ENCODE measurements around the gene ATF3. TPM values are rescaled to one million over a fixed set of nuclear protein-coding genes. Genes with fewer than 3 reads are reported as not detected.

Gene ATF3
- polyA plus RNA-seq, 3 donors: 10.4 to 227 (median 13.3) TPM

- intact Hi-C loops (cut with micrococcal nuclease): loop anchor here in 1 of 2 donors (10.0 kb wide), 1 partner anchor 51 kb away; no protein-coding TSS in a partner anchor
- no peak for TF ChIP-seq CTCF (IDR thresholded peaks at IDR 0.05)
- peaks cover 41% of the 10 kb centered on the region for H4K20me1 ChIP-seq (ENCODE audit: insufficient read depth, low read length)
- peaks cover 0 to 7% of the 10 kb centered on the region in 2 donors for H3K36me3 ChIP-seq (replicated peaks in 1 of 2; ENCODE audit: control insufficient read depth in 1 of 2, insufficient read depth in 2 of 2, low read length in 2 of 2)
- no peak for DNase-seq
- no peak overlapping the region for H3K27ac ChIP-seq (ENCODE audit: low read depth in 1 of 2, low read length in 2 of 2)
- peaks cover 15 to 29% of the 10 kb centered on the region in 2 donors for H3K27me3 ChIP-seq (ENCODE audit: control insufficient read depth in 2 of 2, insufficient read depth in 2 of 2, low read length in 2 of 2)
- H3K4me3 ChIP-seq (replicated peaks in 1 of 3; ENCODE audit: low read depth in 2 of 3, low read length in 3 of 3): no peak overlapping the region
- Mint-ChIP-seq H3K9me3 (peaks cover 0 to 12% (median 5%) of the 10 kb centered on the region in 7 donors), H3K4me3 (peak overlapping the region in 1 of 2 donors; percentile 20), H3K27me3 (ENCODE audit: low read depth in 3 of 3) (peaks cover 22 to 31% (median 31%) of the 10 kb centered on the region in 3 donors), H3K36me3 (peaks cover 17 to 61% of the 10 kb centered on the region in 2 donors), H3K4me1 (peaks cover 36% of the 10 kb centered on the region), H3K27ac (peak overlapping the region; percentile 69 to 85 (median 78))
- H3K4me1 ChIP-seq (ENCODE audit: control insufficient read depth in 1 of 2, insufficient read depth in 2 of 2, low read length in 2 of 2): peaks cover 22 to 29% of the 10 kb centered on the region in 2 donors
- no peaks in the 10 kb centered on the region for H3K9me3 ChIP-seq (replicated peaks in 1 of 2; ENCODE audit: control insufficient read depth in 1 of 2, insufficient read depth in 1 of 2, low read length in 2 of 2)
- WGBS (ENCODE audit: insufficient coverage): 100% methylated on average over 2 of the region's 8 CpGs
- H3K4me2 ChIP-seq (replicated peaks; ENCODE audit: extremely low read depth, low read length, poor library complexity, severe bottlenecking): no peak overlapping the region
- H3K9ac ChIP-seq (ENCODE audit: insufficient read depth, low read length, poor library complexity, severe bottlenecking): no peak overlapping the region
- H3K79me2 ChIP-seq (ENCODE audit: insufficient read depth, low read length): no peaks in the 10 kb centered on the region
- H2AFZ ChIP-seq (ENCODE audit: insufficient read depth, low read depth, low read length, poor library complexity, severe bottlenecking): no peak overlapping the region
These were observed 5.1 kb downstream of the ATF3 start for GRCh38 chr1:212613440-212614335.

DNA sequence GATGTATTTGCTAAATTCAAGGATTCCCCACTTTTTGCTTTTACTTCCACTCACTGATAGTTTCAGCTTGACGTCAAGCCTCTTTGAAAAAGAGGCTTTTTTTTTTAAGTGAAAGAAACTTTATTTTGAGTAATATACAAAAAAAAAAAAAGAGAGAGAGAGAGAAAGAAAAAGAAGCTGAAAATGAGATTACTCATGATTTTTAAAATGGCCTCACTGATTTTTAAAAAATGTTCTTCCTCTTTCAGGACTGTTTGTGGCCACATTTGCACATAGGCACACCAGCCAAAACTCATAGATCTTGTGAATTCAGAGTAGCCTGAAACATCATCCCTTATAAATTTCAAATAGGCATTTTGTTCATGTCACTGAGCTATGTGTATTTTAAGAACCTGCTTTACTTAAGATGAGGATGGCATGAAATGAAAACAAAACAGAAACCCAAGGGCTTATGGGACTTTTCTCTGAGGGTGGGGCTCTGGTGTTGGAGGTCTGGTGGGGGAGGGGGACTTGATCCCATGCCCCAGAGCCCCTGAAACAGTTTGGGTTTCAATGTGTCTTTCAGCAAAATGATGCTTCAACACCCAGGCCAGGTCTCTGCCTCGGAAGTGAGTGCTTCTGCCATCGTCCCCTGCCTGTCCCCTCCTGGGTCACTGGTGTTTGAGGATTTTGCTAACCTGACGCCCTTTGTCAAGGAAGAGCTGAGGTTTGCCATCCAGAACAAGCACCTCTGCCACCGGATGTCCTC, 6.1 kb downstream of the ATF3 start:
- peaks cover 15 to 27% of the 10 kb centered on the region in 2 donors for H3K27me3 ChIP-seq (ENCODE audit: control insufficient read depth in 2 of 2, insufficient read depth in 2 of 2, low read length in 2 of 2)
- peaks cover 24 to 69% of the 10 kb centered on the region in 2 donors for H3K36me3 Mint-ChIP-seq
- peaks cover 0 to 12% (median 4%) of the 10 kb centered on the region in 7 donors for H3K9me3 Mint-ChIP-seq
- intact Hi-C loops (cut with micrococcal nuclease): loop anchor here in 1 of 2 donors (10.0 kb wide), 1 partner anchor 50 kb away; no protein-coding TSS in a partner anchor
- no peak overlapping the region for H3K9ac ChIP-seq (ENCODE audit: insufficient read depth, low read length, poor library complexity, severe bottlenecking)
- H3K27me3 Mint-ChIP-seq (ENCODE audit: low read depth in 3 of 3): peaks cover 22 to 28% (median 23%) of the 10 kb centered on the region in 3 donors
- no peak for TF ChIP-seq CTCF (IDR thresholded peaks at IDR 0.05)
- no peak overlapping the region for H3K27ac ChIP-seq (ENCODE audit: low read depth in 1 of 2, low read length in 2 of 2)
- H3K9me3 ChIP-seq (replicated peaks in 1 of 2; ENCODE audit: control insufficient read depth in 1 of 2, insufficient read depth in 1 of 2, low read length in 2 of 2): no peaks in the 10 kb centered on the region
- H4K20me1 ChIP-seq (ENCODE audit: insufficient read depth, low read length): peaks cover 38% of the 10 kb centered on the region
- H3K4me1 ChIP-seq (ENCODE audit: control insufficient read depth in 1 of 2, insufficient read depth in 2 of 2, low read length in 2 of 2): peaks cover 19 to 27% of the 10 kb centered on the region in 2 donors
- no peak overlapping the region for H3K4me3 ChIP-seq (replicated peaks in 1 of 3; ENCODE audit: low read depth in 2 of 3, low read length in 3 of 3)
- peak overlapping the region in 1 of 2 donors; percentile 20 for H3K4me3 Mint-ChIP-seq
- H3K36me3 ChIP-seq (replicated peaks in 1 of 2; ENCODE audit: control insufficient read depth in 1 of 2, insufficient read depth in 2 of 2, low read length in 2 of 2): peaks cover 0 to 13% of the 10 kb centered on the region in 2 donors
- peaks cover 36% of the 10 kb centered on the region for H3K4me1 Mint-ChIP-seq
- peak; percentile 43 to 57 (median 50) for DNase-seq
- H3K79me2 ChIP-seq (ENCODE audit: insufficient read depth, low read length): no peaks in the 10 kb centered on the region
- no peak overlapping the region for H3K4me2 ChIP-seq (replicated peaks; ENCODE audit: extremely low read depth, low read length, poor library complexity, severe bottlenecking)
- peak overlapping the region; percentile 69 to 85 (median 78) for H3K27ac Mint-ChIP-seq
- no peak overlapping the region for H2AFZ ChIP-seq (ENCODE audit: insufficient read depth, low read depth, low read length, poor library complexity, severe bottlenecking)
- WGBS (ENCODE audit: insufficient coverage): 96% methylated on average over 4 of the region's 5 CpGs
